SK-N-SH treated with all-trans-retinoic acid at 6 μM for 48 hours (cell line): ENCODE measurements around the gene PFN1.

Experiments
- ATAC-seq: fragments of 200-7000 bp; cut with Tn5 transposase; 3 replicates; pipeline ENCODE4 v1.9.1; 2020; ENCODE audit warnings: mild to moderate bottlenecking, moderate library complexity
- ARNTL ChIP-seq: fragments of 450-650 bp; formaldehyde crosslinking; IDR thresholded peaks from 2 replicates; pipeline ENCODE4 v1.5.0; 2020; ENCODE audit warnings: low read depth, mild to moderate bottlenecking, moderate library complexity, borderline replicate concordance
- BACH2 ChIP-seq: fragments of 250-450 bp; sonication (Bioruptor Pico); IDR thresholded peaks from 2 replicates; pipeline ENCODE4 v1.9.0; 2021; ENCODE audit warnings: mild to moderate bottlenecking, borderline replicate concordance
- CSDC2 ChIP-seq: fragments of 250-450 bp; sonication (Bioruptor Pico); IDR thresholded peaks from 2 replicates; pipeline ENCODE4 v1.5.0; 2020; ENCODE audit warnings: mild to moderate bottlenecking, moderate library complexity
- CSRNP3 ChIP-seq: fragments of 250-450 bp; sonication (Bioruptor Pico); IDR thresholded peaks from 2 replicates; pipeline ENCODE4 v1.5.1; 2021; ENCODE audit warnings: mild to moderate bottlenecking, moderate library complexity
- GLIS3 ChIP-seq: fragments of 250-450 bp; sonication (Bioruptor Pico); IDR thresholded peaks from 2 replicates; pipeline ENCODE4 v1.5.0; 2020; ENCODE audit warnings: mild to moderate bottlenecking, moderate library complexity
- OSR1 ChIP-seq: fragments of 250-450 bp; sonication (Bioruptor Pico); IDR thresholded peaks from 2 replicates; pipeline ENCODE4 v1.8.0; 2022; ENCODE audit warnings: moderate library complexity, mild to moderate bottlenecking, inconsistent platforms
- PATZ1 ChIP-seq: fragments of 250-450 bp; sonication (Bioruptor Pico); IDR thresholded peaks from 2 replicates; pipeline ENCODE4 v1.8.0; 2020; ENCODE audit warnings: mild to moderate bottlenecking, moderate library complexity, borderline replicate concordance
- RARB ChIP-seq: fragments of 250-450 bp; sonication (Bioruptor Pico); IDR thresholded peaks from 2 replicates; pipeline ENCODE4 v1.8.0; 2021; ENCODE audit warnings: mild to moderate bottlenecking, moderate library complexity
- TCF4 ChIP-seq: fragments of 250-450 bp; sonication (Bioruptor Pico); IDR thresholded peaks from 2 replicates; pipeline ENCODE4 v1.8.0; 2021; ENCODE audit warnings: mild to moderate bottlenecking, moderate library complexity, borderline replicate concordance
- TOX ChIP-seq: fragments of 250-450 bp; sonication (Bioruptor Pico); IDR thresholded peaks from 2 replicates; pipeline ENCODE4 v1.8.0; 2021; ENCODE audit warnings: mild to moderate bottlenecking, moderate library complexity, borderline replicate concordance
- ZC3H10 ChIP-seq: fragments of 250-450 bp; sonication (Bioruptor Pico); IDR thresholded peaks from 2 replicates; pipeline ENCODE4 v1.5.1; 2021; ENCODE audit warnings: mild to moderate bottlenecking, moderate library complexity
- ZFP3 ChIP-seq: fragments of 250-450 bp; sonication (Bioruptor Pico); IDR thresholded peaks from 2 replicates; pipeline ENCODE4 v1.5.0; 2020; ENCODE audit warnings: mild to moderate bottlenecking, moderate library complexity
- ZFP30 ChIP-seq: fragments of 450-650 bp; formaldehyde crosslinking; IDR thresholded peaks from 2 replicates; pipeline ENCODE4 v1.5.0; 2022; ENCODE audit warnings: mild to moderate bottlenecking, moderate library complexity
- ZNF565 ChIP-seq: fragments of 450-650 bp; formaldehyde crosslinking; conservative IDR thresholded peaks from 2 replicates; pipeline ENCODE4 v1.5.0; 2020; ENCODE audit warnings: low read depth, mild to moderate bottlenecking, moderate library complexity
- ZNF70 ChIP-seq: fragments of 450-650 bp; formaldehyde crosslinking; IDR thresholded peaks from 2 replicates; pipeline ENCODE4 v1.5.0; 2020; ENCODE audit warnings: mild to moderate bottlenecking, moderate library complexity
- ZNF8 ChIP-seq: fragments of 450-650 bp; formaldehyde crosslinking; IDR thresholded peaks from 2 replicates; pipeline ENCODE4 v1.5.0; 2020; ENCODE audit warnings: mild to moderate bottlenecking, moderate library complexity
- TF ChIP-seq, protein P1 (sequence below): fragments of 250-450 bp; sonication (Bioruptor Pico); IDR thresholded peaks from 2 replicates; pipeline ENCODE4 v1.5.1; 2020; ENCODE audit warnings: low read depth, mild to moderate bottlenecking, moderate library complexity
- TF ChIP-seq, protein P2 (sequence below): fragments of 250-450 bp; sonication (Bioruptor Pico); IDR thresholded peaks from 2 replicates; pipeline ENCODE4 v1.5.0; 2020; ENCODE audit warnings: mild to moderate bottlenecking, moderate library complexity

PFN1 gene

GRCh38 chr17:4948931-4949320 lies 596 bp upstream of the PFN1 start:
- peak; percentile 67 for ATAC-seq
- TF ChIP-seq RARB (CRISPR knock-in tag): no peak
- TF ChIP-seq ZNF8 (CRISPR knock-in tag): no peak
- TF ChIP-seq, protein P1, sequence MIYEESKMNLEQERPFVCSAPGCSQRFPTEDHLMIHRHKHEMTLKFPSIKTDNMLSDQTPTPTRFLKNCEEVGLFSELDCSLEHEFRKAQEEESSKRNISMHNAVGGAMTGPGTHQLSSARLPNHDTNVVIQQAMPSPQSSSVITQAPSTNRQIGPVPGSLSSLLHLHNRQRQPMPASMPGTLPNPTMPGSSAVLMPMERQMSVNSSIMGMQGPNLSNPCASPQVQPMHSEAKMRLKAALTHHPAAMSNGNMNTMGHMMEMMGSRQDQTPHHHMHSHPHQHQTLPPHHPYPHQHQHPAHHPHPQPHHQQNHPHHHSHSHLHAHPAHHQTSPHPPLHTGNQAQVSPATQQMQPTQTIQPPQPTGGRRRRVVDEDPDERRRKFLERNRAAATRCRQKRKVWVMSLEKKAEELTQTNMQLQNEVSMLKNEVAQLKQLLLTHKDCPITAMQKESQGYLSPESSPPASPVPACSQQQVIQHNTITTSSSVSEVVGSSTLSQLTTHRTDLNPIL (CRISPR knock-in tag): no peak
- TF ChIP-seq TCF4: no peak
- no peak for TF ChIP-seq CSRNP3
- TF ChIP-seq ZNF565 (CRISPR knock-in tag): no peak
- TF ChIP-seq GLIS3: no peak
- TF ChIP-seq BACH2: no peak
- TF ChIP-seq ZFP3: no peak
- TF ChIP-seq, protein P2, sequence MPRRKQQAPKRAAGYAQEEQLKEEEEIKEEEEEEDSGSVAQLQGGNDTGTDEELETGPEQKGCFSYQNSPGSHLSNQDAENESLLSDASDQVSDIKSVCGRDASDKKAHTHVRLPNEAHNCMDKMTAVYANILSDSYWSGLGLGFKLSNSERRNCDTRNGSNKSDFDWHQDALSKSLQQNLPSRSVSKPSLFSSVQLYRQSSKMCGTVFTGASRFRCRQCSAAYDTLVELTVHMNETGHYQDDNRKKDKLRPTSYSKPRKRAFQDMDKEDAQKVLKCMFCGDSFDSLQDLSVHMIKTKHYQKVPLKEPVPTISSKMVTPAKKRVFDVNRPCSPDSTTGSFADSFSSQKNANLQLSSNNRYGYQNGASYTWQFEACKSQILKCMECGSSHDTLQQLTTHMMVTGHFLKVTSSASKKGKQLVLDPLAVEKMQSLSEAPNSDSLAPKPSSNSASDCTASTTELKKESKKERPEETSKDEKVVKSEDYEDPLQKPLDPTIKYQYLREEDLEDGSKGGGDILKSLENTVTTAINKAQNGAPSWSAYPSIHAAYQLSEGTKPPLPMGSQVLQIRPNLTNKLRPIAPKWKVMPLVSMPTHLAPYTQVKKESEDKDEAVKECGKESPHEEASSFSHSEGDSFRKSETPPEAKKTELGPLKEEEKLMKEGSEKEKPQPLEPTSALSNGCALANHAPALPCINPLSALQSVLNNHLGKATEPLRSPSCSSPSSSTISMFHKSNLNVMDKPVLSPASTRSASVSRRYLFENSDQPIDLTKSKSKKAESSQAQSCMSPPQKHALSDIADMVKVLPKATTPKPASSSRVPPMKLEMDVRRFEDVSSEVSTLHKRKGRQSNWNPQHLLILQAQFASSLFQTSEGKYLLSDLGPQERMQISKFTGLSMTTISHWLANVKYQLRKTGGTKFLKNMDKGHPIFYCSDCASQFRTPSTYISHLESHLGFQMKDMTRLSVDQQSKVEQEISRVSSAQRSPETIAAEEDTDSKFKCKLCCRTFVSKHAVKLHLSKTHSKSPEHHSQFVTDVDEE (CRISPR knock-in tag): no peak
- TF ChIP-seq TOX (CRISPR knock-in tag): no peak
- TF ChIP-seq CSDC2 (CRISPR knock-in tag): no peak
- no peak for TF ChIP-seq PATZ1 (CRISPR knock-in tag)
- TF ChIP-seq OSR1 (CRISPR knock-in tag): no peak
- no peak for TF ChIP-seq ZNF70
- no peak for TF ChIP-seq ZC3H10 (CRISPR knock-in tag)
- no peak for TF ChIP-seq ARNTL (CRISPR knock-in tag)
- no peak for TF ChIP-seq ZFP30 (CRISPR knock-in tag)

- peak; percentile 9 for ATAC-seq
These were observed 742 bp downstream of the PFN1 start for GRCh38 chr17:4947411-4948165.

More at GRCh38 chr17:4947411-4948165, 742 bp downstream of the PFN1 start:
- TF ChIP-seq PATZ1 (CRISPR knock-in tag) (0 out of 2 replicates have a peak, but pooled peaks have one; percentile 11), CSDC2 (CRISPR knock-in tag) (no peak), CSRNP3 (0 out of 2 replicates have a peak, but pooled peaks have one; percentile 33), TCF4 (no peak)
